ENCODE data around the gene AACS. TPM values are rescaled to one million over a fixed set of nuclear protein-coding genes. Genes with fewer than 3 reads are reported as not detected.

Gene AACS
- total RNA-seq, 4 donors from 2014 or later: 15.3 to 79.1 (median 29.7) TPM

DNA sequence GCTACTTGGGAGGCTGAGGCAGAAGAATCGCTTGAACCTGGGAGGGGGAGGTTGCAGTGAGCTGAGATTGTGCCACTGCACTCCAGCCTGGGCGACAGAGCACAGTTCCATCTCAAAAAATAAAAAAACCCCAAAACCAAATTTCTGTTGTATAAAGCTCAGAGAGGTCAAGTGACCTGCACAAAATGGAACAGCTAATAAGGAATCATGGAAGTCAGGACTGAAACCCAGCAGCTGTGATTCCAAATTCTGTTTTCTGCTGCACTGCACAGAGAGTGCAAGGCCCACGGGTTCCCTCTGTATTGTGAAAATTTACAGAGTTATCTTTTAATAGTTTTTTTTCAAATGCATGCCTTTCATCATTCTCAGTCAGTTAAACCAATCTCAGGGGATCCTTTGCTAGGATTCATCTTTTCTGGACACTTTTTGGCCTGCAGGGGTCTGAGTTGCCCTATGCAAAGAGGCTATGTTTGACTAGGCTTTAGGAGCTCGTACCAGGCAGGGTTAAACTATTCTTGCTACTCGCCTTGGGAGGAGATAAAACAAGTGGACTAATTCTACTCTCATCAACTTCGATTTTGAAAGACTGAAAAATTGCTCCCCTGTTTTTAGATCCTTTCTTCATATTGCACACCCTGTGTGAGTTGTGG, 26.1 kb upstream of the AACS start:
- TF ChIP-seq, protein P1, sequence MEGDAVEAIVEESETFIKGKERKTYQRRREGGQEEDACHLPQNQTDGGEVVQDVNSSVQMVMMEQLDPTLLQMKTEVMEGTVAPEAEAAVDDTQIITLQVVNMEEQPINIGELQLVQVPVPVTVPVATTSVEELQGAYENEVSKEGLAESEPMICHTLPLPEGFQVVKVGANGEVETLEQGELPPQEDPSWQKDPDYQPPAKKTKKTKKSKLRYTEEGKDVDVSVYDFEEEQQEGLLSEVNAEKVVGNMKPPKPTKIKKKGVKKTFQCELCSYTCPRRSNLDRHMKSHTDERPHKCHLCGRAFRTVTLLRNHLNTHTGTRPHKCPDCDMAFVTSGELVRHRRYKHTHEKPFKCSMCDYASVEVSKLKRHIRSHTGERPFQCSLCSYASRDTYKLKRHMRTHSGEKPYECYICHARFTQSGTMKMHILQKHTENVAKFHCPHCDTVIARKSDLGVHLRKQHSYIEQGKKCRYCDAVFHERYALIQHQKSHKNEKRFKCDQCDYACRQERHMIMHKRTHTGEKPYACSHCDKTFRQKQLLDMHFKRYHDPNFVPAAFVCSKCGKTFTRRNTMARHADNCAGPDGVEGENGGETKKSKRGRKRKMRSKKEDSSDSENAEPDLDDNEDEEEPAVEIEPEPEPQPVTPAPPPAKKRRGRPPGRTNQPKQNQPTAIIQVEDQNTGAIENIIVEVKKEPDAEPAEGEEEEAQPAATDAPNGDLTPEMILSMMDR (IDR thresholded peaks at IDR 0.05; ENCODE audit: low read depth): no peak

DNA sequence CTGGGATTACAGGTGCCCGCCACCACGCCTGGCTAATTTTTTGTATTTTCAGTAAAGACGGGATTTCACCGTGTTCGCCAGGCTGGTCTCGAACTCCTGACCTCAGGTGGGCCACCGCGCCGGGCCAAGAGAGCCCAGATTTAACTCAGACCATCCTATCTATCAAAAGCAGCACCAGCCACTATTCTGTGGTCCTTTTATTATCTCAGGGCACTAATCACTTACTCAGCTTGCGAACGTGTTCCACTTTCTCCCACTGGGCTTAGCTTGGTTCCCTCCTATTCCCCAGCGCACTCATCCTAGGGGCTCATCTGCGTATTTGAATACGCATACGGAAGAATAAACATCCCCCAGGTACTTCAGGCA, 16.2 kb upstream of the AACS start:
- TF ChIP-seq, protein P1 (IDR thresholded peaks at IDR 0.05; ENCODE audit: low read depth): no peak

DNA sequence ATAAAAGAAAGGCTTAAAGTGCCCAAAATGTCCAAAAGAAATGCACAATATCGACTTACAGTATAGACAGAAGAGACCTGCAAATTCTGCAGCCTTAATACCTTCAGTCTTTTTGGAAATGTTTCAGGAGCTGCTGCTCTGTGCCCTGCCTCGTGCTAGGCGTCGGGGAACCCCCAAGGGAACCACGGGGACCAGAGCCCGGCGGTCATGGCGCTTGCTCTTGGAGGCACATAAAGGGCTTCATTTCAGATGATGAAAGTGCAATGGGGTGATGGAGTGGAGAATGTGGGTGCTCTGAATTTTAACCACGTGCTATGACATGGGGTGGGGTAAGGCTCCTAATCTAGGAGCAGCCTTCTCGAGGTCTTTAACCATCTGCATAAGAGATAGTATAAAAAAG, 14.8 kb upstream of the AACS start:
- TF ChIP-seq, protein P1 (IDR thresholded peaks at IDR 0.05; ENCODE audit: low read depth): no peak

DNA sequence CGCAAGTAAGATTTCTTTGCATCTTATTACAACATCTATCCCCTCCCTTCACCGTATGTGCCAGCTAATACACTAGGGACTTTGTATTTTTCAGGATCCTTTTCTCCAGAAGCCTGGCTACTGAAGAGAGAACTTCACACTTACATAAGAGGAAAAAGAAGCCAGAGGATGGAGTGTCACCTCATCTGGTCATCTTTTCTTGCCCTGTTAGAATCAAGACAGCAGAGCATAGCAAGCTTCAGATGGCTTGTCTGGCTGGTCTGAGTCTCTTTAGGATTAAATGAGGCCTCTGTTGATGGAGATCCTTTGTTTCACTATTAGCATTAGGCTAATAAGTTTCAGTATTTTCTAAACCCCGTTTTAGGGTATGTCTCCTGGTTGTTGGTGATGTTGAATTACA, 14.4 kb upstream of the AACS start:
- TF ChIP-seq, protein P1 (IDR thresholded peaks at IDR 0.05; ENCODE audit: low read depth): no peak

DNA sequence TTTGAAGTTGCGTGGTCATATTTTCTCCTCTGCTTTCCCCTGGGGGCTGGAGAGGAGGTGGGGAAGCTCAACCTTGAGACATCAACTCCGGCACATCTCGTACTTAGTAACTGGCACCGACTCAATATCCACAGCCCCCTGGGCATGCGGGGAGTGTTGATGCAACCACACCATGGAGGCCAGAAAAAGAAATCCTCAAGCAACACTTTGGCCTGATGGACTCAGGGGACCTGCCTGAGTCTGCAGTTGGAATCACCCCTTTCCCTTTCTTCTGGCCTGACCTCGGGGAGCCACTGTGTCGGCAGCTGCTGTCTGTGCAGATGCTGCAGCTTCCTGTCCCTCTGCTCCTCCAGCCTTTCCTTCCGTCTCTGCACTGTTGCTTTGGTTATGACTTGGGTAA, 11.4 kb upstream of the AACS start:
- TF ChIP-seq, protein P1 (IDR thresholded peaks at IDR 0.05; ENCODE audit: low read depth): no peak

DNA sequence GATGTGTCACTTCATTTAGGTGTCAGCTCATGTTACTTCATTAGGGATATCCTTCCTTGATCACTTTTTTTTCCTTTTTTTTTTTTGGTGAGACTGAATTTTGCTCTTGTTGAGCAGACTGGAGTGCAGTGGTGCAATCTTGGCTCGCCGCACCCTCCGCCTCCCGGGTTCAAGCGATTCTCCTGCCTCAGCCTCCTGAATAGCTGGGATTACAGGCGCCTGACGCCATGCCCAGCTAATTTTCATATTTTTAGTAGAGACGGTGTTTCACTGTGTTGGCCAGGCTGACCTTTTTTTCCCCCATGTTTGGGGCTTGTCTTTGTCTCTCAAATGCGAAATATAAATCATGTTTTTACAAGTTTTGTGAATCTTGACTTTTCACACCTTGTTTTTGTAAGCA, 9.6 kb upstream of the AACS start:
- TF ChIP-seq, protein P1 (IDR thresholded peaks at IDR 0.05; ENCODE audit: low read depth): no peak

DNA sequence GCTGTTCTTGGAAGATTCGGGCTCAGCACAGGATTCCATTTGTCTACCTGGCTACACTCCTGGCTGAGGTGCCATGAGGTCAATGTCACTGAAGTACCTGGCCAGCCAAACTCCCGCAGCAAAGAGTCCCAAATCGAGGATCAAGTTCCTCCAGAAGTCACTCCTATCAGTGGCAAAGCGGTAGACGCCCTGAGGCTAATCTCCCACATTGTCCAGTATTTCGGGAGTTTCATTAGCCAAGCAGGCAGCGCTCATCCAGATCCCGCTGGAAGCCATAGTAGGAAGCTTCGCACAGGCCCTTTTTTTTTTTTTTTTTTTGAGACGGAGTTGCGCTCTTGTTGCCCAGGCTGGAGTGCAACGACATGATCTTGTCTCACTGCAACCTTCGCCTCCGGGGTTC, 8.9 kb upstream of the AACS start:
- TF ChIP-seq, protein P1 (IDR thresholded peaks at IDR 0.05; ENCODE audit: low read depth): no peak
